HG03442 (cell line): Measurements from ENCODE around the gene SCIN.
A peak's percentile ranks its signal among the peaks of the same experiment; 100 is the strongest.
"Not testable (repeated sequence)": the region's sequence is repeated elsewhere in the genome, so short reads cannot be mapped to it uniquely, and the experiment has no call there.

Experiments used
- ATAC-seq: cut with Tn5 transposase; IDR thresholded peaks from one replicate; pipeline ENCODE4 v1.9.1; 2021; ENCODE audit warnings: mild to moderate bottlenecking, moderate library complexity; ENCODE audit not compliant: unreplicated experiment

The SCIN gene

DNA sequence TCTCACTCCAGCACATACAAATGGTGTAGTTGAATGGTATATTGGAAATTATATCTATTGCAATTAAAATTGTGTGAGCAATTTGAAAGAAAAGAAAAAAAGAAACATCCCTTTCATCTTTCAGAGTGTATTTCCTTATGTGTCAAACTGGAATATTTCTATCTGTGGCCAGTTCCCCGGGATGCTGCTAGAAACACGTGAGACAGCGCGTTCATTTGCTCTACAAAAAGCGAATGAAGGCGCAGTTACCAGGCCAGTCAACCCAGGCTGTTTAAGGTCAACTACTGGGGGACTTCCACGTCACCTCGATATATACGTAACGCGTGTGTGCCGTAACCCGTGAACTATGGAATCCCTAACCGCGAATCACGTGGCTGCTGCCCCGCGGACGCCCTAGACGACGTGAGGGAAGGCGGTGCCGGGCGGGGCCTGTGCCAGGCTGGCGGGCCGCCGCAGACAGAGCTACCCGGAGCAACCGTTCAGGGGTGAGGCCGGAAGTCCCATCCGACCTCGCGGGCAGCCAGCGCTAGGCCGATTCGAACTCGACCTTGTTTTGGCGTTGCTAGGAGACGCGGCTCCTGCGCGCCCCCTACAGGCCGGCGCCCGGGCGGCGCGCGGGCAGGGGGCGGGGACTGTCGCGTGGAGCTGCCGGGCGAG, 115.8 kb downstream of the SCIN start:
- ATAC-seq: peak; percentile 79

DNA sequence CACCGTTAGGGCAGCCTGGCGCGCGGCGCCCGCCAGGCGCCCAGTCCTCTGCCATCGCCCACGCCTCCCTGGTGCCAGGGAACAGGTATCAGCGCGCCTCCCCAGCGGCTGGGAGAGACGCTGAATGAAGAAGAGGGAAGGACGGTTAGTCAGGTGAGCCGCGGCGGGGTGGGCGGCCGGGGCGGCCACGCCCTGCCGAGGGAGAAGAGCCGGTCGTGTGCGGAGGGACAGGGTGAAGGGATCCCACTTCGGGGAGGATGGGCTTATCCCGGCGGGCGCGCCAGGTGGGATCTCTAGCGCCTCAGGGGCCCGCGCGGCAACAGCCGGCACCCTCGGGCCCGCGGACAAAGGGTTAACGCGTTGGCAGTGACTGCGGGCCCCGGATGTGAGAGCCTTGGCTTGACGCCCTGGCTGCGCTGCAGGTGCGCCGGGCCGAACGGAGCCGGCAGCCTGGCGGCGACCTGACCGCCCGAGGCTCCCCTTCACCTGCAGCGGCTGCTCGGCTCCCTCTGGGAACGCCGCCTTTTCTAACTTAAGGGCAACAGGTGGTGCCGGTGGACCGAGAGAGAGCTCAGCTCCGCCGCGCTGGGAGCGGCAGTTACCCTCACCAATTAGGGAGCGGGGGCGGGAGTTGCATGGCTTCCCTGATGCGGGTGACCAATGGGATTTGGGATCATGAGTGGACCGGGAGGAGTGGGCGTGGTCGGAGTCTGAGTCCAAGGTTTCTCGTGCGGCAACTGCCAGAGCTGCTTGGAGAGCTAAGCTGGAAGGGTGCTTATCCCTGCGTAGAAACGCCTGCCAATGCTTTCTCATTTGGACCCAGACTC, 116.6 kb downstream of the SCIN start, which contains the start of gene ARL4A:
ARL4A (plus strand) TSS at position 743 of the 827 bp plus-strand sequence. CDS start 622 bp downstream, outside the sequence.
- ATAC-seq: peak; percentile 84

DNA sequence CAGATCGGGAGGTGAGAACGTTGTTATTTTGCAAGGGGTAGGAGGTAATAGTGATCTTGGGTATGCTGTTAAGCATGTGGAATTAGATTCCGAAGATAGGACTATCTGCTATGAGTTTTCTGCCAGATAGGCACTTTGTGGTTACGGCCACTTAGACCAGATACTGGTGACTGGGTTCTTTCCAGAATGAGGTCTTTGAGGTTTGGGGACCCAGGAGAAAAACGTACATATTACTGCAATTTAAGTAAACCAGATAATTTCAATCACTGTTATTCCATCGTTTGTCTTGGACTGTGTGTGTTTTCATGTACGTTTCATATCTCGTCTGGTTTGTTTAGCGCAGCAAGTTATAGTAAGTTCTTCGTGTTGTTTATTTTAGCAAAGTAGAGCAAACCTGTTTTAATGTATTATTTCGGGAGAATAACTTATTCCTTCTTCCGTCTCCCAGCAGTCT, 117.2 kb downstream of the SCIN start:
- no peak for ATAC-seq

DNA sequence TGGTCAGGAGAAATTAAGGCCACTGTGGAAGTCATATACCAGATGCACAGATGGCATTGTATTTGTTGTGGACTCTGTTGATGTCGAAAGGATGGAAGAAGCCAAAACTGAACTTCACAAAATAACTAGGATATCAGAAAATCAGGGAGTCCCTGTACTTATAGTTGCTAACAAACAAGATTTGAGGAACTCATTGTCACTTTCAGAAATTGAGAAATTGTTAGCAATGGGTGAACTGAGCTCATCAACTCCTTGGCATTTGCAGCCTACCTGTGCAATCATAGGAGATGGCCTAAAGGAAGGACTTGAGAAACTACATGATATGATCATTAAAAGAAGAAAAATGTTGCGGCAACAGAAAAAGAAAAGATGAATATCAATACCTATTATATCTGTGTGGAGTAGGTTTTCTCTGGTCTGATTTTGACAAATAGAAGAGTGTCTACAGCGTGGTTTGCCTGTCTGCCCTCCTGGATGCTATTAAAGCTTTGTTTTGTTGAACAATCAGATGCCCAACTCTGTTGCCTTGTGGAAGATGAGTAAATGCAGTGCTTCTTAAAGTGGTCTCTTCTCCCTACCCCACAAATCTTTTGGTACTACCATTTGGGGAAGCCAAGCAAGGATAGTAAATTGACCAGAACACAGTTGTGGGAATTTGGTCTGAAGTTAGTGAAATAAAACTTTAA, 118.1 kb downstream of the SCIN start:
- ATAC-seq: not testable (repeated sequence)

DNA sequence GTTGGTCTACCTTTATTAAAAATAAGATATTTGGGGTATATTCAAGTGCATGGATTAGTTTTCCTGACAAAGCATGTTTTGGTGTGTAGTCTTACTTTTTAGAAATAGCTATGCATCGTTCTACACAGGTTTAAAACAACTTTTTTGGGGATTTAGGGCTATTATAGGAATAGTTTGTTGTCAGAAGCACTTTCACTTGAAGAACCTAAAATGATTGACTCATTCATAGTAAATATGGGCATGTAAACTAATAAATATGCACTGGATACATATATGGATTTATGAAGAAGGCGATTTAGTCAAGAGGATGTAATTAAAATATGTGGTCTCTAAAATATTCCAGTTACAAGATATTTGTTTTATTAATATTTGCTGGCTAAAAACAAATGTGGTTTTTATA, 118.9 kb downstream of the SCIN start:
- no peak for ATAC-seq

DNA sequence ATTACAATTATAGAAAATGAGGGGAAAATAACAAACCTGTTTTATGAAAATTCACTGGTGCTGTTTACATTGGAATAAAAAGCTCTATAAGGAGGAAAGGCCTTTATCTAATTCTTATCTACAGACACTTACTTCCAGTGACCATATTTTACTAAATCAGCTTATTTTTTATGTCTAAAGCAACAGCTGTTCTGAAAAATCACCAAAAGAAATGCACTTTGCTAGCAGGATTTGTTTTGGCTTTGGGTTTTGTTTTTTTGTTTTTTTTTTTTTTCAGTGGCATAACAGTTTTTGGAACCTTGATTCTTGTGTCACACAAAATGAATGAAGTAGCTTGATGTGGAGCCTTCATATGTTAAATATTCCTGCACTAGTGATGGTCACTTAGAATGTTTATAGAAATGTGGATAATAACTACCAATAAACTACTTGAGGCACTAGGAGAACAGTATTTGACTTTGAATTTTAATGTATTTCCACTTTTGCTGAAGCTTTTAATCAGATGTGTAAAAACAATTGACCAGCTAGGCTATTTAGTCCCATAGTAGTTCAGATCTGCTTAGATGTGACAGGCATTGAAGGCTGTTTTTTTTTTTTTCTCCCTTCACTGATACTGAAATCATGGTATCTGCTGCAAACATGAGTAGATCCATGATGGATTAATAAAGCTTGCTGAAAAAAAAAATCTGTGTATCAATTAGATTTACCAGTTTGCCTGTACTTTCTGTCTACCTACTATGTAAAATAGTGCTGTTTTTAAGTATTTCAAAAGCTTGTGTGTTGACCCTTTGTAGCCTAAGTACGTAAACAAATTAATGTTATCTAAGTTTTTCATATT, 119.7 kb downstream of the SCIN start:
- no peak for ATAC-seq

DNA sequence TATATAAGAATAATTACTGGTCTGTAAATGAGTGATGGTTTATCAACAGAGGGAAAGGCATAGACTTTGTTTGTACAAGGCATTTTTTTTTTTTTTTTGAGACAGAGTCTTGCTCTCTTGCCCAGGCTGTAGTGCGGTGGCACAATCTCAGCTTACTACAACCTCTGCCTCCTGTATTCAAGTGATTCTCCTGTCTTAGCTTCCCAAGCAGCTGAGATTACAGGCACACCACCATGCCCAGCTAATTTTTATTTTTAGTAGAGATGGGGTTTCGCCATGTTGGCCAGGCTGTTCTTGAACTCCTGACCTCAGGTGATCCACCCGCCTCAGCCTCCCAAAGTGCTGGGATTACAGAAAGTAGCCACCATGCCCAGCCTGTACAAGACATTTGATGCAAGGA, 120.9 kb downstream of the SCIN start:
- not testable (repeated sequence) for ATAC-seq

DNA sequence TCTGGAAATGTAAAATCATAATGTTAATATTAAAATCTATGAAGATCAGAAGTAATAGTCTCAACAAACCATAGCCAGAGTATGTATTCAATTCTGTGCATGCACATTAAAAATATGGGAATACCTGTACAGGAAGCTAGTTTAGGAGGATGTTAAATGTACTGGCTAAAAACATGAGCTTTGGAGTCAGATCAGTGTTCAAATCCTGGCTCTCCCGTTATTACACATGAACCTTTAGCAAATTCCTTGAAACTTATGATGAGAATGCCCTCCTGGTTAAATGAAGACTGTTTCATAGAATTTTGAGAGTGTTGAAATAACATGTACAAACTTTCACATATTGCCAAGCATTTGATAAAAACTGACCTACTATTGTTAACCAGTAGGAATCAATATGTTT, 121.5 kb downstream of the SCIN start:
- no peak for ATAC-seq

DNA sequence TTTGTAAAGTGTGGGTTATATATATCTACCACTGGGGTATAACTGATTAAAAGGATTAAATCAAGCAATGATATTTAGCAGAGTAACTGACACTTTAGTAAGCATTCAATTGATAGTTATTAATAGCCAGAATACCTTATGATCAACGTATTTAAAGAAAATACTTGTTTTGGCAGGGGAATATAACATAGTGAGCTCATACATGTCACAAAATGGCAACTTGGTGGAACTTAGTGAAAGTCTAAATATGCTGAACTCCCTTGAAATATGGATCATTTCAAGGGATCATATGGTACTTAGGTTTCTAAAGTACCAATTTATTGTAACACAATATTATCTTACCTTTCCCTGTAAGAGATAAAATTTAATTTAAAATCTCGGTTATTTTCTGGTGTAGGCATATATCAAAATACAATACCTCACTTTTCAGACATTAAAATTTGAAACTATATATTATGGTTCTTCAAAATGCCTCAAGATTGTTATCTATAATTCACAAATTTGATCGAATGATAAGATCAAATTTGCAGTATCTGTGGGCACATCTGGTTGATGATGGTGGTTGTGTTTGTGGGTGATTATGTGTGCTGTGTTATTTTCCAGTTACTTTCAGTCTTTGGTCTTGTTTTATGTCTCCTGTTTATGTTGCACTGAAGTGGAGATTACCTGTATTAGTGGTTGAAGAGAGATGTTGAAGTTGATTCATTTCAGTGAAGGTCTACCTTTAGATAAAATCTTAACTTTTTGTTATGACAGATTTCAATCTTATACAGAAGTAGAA, 122.1 kb downstream of the SCIN start:
- ATAC-seq: no peak

DNA sequence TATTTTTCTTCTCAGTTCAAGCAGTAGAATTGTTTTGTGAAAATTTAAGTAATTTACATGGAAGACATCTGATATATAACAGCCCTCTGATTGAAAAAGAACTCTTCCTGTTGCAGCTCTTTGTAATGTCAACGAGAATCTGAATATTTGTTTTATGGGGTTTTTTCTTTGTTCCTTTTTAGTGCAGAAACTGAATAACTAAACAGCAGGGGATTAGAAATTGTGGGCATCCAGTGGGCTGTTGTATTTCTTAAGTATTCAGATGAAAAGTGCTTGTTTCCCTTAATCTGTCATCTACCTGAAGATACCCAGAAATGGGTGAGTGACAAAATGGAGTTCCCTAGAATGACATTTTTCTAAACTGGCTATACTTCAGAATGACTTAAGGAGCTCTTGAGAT, 124.3 kb downstream of the SCIN start:
- no peak for ATAC-seq

DNA sequence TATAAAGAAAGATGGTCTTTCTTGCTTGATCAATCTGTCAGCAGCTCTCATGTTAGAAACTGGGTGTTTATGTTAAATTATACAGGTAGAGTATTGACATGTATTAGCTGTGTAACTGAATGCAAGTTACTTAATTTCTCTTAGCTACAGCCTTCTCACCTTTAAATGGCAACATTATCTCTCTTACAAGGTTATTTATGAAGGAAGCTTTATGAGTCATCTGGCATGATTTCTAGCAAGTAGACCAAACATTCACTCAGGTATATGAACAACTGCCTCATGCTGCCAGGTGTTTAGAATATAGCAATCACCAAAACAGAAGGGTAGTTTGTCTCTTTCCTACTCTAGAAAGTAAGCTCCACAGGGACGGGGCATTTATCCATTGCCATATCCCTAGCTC, 125.4 kb downstream of the SCIN start:
- no peak for ATAC-seq

DNA sequence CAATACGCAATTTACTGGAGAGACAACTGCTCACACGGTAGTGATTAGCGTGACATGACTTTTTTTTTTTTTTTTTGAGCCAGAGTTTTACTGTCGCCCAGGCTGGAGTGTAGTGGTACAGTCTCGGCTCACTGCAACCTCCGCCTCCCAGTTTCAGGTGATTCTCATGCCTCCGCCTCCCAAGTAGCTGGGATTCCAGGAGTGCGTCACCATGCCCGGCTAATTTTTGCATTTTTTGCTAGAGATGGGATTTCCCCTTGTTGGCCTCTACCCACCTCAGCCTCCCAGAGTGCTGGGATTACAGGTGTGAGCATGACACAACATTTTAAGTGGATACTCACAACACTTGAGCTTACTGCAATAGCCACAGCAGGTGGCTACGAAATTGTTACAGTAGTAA, 128.8 kb downstream of the SCIN start:
- no peak for ATAC-seq

DNA sequence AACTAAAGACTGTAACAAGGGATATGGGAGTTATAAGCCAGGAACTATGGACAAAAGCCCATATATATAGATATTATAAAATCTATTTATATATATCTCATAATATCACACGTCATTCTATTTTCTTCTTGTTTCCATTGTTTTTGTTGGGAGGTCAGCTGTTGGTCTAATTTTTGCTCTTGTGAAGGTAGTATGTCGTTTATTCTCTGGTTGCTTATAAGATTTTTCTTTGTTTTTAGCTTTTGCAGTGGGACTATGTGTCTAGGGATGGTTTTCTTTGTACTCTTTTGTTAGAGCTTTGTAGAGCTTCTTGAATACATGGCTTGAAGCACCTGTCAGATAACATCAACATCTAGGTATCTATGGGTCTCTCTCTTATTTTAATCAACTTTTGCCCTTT, 130.9 kb downstream of the SCIN start:
- ATAC-seq: no peak

DNA sequence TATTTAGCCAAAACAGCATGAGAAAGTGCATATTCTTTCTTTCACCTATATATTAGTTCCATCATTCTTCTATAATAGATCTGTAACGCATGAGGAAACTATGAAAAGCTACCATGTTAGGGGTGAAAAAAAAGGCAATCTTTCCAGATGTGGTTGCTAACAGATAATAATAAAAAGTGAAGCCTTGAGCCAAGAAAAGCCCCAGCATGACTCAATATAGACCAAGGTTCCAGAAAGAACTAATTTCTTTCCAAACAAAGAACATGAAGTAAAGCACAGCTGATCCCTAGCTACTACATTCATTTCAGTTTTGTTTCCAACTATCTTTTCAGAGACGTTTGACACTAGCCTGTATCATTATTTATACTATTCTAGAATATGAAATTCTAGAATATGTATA, 133.4 kb downstream of the SCIN start:
- ATAC-seq: no peak

DNA sequence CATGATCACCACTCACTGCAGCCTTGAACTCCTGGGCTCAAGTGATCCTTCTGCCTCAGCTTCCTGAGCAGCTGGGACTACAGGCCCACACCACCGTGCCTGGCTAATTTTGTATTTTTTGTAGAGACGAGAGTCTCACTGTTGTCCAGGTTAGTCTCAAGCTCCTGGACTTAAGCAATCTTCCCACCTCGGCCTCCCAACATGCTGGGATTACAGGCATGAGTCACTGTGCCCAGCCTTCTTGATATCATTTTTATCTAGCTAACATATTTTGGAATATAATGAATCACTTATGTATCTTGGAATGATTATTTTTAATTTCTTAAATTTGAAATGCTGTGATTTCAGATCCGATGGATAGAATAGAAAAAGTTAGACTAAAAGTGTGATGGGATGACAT, 135.4 kb downstream of the SCIN start:
- ATAC-seq: no peak

DNA sequence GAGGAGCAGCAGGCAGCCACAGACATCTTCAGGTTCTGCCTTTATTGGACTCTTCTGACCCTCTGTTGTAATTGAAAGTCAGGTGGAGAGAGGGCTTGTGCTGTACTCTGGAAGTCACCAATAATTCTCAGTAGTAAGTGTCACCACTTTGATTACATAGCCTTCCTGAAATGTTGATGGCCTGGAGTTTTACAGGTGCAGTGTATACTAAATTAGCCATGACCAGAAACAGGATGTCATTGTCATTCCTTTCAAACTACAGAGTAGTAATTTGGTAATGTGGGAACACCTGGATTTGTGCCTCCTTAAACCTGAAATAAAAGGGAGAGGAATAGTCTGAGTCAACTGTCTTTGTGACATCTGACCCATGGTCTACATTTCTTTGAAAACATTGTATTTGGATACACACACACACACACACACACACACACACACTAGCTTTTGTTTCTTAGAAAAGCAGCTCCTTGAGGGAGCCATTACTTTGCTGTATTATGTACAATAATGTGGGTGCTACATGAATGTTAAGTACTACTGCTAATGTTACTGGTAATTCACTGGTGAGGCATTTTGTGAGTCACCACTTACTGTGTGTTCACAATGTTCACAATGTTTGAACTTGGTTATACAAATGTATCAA, 136.5 kb downstream of the SCIN start:
- no peak for ATAC-seq

DNA sequence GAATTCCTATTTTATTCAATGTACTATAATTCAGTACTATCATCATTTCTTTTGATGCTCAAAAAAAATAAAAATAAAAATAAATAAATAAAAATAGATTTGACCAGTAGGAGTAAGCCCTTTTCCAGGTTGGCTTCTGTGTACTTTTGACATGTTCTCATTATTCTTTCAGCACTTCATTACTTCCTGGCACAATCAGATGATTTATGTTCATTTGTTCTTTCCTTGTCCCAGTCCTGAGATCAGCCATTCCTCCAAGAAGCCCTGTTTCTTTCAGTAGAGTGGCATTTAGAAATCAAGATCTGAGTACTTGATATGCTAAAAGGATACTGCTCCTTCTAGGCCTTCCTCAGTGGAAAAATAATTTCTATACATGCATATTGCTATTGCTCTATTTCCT, 137.8 kb downstream of the SCIN start:
- no peak for ATAC-seq
